HPDE6-E6E7 (cell line): ENCODE results near the gene OGFOD2.

Experiments
- DNase-seq: peaks from one replicate; pipeline ENCODE4 v3.0.0; 2011; ENCODE audit warnings: missing footprints; ENCODE audit errors: extremely low spot score

OGFOD2 gene

DNA sequence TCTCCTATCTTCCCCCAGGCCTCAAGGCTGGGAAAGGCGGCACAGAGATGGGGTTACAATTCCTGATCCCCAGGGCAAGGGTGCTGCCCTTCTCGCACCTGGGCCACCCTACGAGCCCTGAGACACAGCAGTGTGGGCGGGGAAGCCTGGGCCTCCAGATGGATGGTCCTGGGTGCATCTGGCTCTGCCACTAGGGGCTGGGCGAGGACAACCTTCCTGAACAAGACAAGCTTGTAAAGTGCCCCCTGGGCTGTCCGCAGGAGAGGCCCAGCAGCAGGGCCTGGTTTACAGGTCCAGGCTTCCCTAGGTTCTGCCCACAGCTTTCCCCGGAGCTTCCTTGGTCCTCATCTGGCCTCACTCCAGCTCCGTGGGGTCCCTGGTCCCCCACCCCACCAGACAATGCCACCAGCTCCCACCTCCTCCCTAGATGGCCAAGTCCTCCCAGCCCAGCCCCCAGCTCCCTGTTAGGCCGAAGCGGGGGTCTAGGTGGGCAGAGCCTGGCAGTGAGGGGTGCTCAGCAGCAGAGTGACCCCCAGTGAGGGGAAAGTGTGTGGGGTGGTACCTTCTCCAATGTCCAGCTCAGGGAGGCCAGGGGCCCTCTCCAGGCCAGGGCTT is 14.3 kb downstream of the OGFOD2 start:
- DNase-seq = no peak

DNA sequence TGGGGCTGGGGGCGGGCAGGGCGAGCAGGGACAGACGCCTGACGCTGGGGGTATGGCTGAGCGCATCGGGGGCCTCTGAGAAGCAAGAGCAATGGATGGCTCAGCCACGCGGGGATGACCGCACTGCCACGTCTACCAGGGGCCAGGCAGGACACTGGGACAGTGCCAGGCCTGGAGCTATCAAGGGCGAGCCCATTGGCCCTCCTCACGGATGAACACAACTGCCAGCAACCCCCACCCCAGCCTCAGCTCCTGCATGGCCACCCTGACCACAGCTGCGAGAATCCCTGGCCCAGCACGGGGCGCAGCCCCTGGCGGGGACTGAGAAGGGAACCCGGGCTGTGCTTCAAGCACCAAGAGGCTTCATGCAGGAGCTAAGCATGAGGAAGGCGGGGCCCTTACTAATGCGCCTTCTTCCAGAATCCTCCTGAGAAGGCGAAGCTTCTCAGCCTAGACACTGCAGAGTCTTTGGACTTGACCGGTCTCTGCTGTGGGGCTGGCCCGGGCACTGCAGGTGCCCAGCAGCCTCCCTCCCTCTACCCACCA is 14.9 kb downstream of the OGFOD2 start:
- no peak for DNase-seq

DNA sequence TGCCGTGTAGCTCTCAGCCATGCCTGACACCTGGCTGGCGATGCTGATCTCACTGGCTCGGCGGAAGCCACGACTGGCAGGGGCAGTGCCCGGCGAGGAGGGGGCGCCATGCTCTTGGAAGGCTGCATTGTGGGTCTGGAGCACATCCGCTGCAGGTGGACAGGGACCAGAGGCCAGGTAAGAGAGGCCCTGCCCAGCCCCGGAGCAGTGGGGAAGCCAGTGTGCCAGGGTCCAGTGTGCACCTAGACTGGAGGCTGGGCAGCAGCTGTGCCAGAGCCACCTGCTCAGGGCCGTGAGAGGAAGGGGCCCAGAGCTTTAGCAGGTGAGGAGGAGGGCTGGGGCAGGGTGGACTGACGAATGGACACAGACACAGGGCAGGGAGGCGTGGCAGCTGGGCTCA is 15.5 kb downstream of the OGFOD2 start:
- DNase-seq = no peak

DNA sequence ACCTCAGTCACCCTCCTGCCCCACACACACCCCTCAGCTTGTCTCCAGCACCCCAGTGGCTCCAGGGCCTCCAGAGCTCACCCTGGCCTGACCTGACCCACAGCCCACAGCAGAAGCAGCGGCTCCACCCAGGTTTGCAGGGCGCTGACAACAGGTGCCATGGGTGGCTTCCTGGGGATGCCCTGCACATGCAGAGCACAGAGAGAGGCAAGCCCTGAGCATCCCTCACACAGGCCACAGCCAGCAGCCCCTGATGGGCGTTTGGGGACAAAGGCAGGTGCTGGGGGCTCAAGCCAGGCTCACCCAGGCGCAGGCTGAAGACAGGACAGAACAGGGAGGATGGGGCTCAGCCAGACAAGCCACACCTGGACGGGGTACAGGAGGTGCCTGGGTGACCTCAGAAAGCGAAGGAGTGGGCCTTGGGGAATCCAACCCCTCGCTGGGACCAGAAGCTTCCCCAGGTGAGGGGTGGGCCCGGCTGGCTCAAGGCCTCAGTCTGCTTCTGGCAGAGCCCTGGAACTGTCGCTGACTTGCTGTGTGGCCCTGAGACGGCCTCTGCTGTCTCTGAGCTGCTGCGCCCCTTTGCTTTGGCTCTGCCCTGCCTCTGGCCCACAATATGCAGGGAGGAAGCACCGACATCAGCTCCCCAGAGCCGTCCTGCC is 16.0 kb downstream of the OGFOD2 start:
- DNase-seq = no peak

DNA sequence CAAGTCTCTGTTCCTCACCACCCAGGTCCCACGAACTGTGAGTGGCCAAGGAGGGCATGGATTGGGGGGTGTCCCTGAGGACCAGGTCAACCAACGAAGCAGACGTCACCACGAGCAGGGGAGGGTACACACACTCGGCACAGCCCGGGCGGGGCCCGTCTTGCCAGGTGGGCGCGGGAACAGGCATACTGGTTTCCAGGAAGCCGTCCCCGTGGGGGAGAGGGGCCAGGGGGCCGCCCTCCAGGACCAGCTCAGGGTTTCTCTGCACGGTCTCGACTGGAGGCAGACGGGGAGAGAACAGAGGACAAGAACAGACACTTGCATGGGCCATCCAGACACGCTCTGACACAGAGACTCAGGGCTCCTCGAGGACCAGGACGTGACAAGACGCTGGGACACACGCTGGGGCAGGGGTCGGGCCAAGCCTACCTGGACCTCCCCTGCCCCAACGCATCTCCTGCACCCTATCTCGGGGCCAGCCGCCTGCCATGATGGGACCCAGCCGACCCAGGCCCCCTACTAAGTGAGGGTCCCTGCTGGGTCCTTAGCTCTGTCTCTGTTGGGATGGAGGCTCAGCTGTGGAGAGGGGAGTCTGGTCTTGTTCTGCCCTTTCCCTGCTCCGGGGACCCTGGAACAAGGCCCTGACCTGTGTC is 16.7 kb downstream of the OGFOD2 start:
- DNase-seq = no peak

DNA sequence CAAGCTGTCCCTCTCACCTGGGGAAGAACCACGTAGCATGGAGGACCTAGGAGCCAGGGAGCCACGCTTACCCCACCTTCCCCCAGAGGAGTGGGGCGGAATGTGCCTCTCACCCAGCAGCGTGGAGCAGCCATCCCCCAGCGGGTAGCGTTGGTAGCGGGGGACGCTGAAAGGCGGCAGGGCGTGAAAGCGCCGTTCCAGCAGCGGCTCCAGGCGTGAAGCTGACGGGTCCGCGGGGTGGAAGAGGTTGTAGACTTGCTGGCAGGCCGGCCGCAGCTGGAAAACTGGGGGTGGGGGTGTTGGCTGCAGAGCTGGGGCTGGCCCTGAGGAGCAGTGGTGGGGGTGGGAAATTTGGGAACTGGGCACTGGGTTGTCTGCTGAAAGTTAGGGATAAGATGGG is 17.3 kb downstream of the OGFOD2 start:
- DNase-seq = no peak

DNA sequence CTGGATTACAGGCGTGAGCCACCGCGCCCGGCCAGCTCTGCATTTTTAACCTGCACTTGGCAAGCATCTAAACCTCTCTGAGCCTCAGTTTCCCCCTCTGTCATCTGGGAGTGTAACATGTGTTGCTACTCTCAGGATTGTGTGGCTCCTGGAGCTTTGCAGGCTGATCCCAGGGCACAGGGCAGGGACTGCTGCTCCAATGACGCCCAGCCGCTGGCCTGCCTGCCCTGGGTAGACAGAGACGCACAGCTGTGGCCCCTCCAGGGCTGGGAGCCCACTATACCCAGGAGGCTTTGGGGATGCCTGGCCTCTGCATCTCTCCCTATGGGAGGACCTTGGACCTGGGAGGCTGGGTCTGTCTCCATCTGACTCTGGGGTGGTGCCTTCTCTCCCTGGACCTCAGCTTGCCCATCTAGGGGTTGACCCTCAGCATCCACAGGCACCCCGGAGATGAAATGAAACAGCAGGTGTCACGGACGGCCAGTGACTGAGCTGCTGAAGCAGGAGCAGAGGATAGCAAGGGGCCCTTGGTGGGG is 19.2 kb downstream of the OGFOD2 start:
- DNase-seq = no peak

DNA sequence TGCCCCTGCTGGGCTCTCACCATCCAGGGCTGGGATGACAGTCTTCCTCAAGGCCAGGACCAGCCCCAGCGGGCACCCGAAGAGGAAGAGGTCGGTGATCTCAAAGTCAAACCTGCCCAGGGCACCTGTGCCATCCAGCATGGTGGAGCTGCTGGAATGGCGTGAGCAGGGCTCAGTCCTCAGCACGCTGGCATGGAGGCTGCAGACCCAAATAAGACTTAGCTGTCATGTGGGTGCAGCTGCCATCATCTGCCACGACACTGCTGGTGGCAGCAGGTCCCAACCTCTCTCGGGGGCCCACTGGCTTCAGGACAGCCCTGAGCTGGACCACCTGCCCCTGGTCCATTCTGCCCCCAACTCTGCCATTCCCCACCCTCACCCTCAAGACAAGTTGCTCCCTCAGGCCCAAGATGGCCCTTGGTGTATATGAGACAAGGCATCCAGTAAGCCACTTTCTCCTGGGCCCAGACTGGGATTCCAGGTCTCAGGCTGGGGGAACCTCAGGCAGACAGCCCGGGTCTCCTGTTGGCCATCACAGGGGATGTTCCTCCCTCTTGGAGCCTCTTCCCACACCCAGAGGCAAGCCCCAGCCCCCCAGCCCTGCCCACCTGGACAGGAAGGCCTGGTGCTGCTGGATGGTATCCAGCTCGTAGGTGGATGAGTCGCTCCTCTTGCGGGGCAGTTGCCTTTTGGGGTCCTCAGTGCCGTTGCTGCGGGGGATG is 19.9 kb downstream of the OGFOD2 start:
- DNase-seq = no peak

DNA sequence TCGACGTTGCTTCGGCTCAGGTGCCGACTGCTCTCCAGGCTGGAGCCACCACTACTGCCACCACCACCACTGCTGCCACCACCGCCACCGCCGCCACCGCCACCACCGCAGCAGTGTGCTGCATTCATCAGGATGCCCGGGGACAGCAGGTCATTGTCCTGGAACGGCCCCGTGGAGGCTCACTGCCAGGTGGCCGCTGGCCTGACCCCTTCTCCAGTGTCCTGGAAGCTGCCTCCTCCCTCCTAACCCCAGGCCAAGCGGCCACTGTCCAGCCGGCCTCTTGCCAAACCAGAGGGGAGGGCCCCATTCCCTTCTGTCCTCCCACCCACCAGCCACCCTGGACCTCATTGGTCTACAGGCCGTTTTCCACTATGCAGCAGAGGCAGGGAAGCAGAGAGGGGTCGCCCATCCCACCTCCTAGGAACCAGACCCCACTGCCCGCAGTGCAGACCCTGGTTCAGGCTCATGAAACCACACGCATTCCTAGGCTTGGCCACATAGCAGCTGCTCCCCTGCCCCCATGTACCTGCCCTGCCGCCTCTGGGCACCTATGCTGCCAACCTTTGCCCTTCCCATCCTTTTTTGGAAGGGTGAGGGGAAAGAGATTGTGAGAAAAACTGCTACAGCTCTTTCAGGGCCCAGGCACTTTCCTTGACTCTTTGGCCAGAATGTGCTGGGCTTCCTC is 20.6 kb downstream of the OGFOD2 start:
- DNase-seq = no peak

DNA sequence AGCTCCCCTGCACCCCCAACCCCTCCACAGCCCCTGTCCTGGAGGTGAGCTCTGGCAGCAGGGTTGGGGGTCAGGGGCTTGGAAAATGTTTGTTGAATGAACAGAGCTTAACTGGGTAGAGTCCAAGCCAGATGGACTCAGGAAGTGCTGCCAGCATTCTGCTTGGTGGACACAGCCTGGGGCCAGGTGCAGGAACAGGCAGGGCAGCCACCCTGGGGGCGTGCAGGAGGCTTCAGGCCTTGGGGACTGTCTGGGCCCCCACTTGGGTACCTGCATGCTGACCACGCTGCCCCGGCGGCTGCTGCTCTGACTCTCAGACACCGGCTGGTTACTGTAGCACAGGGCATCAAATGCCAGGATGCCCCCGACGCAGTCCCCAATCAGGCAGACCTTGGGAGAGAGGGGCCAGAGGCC is 21.2 kb downstream of the OGFOD2 start:
- DNase-seq = no peak

DNA sequence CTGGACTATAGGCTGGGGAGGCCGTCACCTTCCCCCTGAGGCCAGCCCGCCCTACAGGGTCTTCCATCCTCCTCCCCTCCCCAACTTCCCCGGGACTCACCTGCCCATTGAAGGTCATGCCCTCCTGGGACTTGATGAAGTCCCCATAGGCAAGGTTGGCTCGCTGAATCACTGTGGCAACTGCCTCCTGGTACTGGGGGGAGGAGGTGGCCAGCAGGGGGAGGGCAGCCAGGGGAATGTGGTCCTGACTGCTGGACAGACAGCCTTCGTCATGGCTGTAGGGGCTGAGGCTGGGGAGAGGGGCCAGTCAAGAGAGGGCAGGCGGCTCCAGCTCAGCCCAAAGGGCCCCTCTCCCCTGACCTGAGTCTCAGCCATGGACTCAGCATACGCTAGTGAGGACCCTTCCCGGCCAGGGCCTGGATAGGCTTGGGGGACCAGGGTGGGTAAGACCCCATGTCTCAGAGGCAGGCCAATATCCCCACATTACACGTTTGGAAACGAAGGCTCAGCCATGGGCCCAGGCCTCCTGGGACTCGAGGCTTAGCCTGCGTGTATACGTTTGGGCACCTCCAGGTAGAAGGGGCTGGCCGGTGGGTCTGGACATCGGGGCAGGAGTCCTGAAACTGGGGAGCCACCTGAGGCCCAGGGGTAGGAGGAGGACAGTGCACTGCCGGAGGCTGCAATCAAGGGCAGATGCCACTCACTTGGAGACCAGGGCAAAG is 21.7 kb downstream of the OGFOD2 start:
- no peak for DNase-seq

DNA sequence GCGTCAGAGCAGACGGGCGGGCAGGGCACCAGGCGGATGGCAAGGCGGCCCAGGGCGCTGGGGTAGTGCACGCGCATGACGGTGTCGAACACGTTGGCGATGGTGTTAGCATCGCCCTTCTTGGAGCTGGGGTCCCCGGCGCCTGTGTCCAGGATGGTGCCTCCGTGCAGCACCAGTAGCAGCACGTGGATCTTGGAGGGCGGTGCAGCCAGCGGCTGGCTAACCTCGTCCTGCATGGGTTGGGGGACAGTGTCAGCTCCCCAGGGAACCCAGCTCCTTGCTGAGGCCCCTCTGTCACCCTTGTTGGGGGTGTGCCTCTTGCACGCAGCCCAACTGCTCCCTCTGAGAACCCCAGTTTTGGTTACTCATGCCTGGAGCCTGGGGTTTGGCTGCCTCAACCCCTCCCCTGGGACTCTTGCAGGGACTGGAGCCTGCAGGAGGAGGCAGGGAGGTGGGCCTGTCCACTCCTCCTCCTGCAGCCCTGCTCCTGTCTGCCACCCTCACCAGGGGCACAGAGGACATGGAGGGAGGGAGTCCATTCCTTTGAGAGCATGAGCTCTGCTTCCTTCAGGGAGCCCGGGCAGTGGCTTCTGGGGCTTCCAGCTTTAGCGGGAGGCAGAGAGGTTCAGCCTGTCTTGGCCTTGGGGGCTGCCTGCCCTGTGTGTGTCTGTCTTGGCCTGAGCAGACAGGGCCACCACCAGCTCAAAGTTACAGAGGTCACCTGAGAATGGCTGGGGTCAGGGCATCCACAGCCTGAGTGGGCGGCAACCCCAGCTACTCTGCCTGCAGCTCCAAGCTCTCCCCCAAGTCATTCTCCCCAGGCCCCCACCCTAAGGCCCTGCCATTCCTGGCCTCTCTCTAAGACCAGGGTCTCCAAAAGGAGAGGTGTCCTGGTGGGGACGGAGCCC is 22.6 kb downstream of the OGFOD2 start:
- DNase-seq = no peak

DNA sequence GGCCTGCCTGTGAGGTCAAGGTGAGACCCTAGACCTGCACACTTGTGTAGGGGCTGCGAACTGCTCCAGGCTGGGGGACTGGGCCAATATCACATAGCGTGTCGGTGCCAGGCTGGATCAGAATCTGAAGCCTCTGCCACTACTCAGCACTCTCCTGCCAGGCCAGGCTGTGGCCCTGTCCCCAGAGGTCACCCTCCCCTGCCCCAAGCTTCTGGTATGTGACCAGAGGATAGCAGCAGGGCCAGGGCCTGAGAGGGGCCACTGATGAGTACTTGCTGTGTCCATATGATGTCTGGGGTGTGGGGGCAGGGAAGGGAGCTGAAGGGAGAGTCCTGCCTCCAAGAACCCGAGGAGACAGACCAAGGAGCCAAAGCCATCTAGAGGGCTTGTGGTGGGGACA is 23.3 kb downstream of the OGFOD2 start:
- DNase-seq = no peak

DNA sequence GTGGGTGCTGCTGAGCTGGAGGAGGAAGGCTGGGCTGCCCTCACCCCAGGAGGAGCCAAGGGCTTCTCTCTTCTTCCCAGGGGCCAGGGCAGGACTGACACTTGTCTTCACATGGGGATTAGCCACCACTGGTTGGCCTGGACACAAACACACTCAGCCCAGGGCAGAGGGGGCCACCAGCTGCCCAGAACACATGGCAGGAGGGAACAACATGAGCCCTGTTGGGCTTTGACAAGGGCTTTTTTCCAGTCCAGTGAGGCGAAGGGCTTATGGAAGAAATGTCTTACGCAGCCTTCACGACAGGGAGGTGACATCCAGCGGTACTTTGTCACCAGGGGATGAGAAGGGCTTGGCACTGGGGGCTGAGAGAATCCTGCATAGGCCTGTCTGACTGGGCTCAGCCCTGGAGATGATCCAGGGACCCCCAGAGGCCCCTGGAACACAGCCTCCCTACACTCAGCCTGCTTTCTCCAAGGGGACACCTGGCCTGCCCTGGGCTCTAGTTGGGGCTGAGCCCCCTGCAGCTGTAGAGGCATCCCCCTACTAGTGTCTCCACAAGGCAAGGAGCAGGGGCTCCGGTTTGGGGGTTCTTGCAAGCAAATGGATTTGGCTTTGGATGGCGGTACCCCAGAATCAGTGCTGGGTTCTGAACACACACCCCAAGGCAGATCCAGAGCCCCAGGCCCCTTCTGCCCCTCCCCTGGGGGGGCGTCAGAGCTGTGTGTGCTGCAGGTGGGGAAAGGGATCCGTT is 24.3 kb downstream of the OGFOD2 start:
- no peak for DNase-seq

DNA sequence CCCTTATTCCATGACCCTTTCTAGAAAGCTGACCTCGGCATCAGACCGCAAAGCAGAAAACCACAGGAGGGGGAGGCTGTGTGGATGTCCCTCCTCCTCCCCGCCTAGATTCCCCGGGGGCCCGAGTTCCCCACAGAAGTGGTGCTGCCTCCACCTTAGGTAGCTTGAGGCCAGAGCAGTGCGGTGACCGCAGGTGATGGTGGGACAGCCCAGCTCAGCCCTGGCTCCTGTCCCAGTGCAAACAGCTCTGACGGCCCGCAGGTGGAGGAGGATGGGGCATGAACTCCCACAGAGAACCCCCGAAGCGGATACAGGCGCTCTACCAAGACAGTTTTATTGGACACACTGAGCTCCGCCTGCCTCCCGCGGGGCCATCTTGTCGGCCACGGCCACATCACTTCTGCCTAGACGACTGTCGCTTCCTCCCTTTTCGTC is 25.0 kb downstream of the OGFOD2 start:
- no peak for DNase-seq

DNA sequence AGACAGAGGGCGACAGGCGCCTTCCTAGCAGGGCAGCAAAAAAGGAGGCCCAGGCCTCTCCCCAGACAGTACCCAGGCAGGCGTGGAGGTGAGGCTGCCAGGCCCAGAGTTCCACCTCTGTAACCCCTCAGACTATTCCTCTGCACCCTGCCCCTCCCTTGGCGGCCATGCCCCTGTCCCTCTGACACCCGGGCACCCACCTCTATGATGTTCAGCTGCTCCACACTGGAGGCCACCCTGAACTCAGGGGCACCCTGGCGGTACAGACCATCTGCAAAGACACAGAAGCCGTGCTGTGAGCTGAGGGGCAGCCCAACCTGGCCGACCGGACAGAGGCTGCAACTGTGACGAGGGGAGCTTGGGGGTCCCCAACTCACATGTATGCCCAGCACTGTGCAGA is 25.5 kb downstream of the OGFOD2 start:
- no peak for DNase-seq

DNA sequence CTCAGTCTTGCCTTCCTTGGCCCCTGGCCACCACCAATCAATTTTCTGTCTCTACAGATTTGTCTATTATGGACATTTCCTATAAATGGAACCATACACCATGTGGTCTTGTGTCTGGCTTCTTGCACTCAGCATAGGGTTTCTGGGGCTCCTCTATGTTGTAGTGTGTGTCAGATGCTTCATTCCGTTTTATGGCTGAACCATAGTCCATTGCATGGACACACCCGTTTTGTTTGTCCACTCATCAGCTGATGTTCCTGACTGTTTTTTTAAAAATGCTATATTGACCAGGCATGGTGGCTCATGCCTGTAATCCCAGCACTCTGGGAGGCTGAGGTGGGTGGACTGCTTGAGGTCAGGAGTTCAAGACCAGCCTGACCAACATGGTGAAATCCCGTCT is 26.4 kb downstream of the OGFOD2 start:
- DNase-seq = no peak

DNA sequence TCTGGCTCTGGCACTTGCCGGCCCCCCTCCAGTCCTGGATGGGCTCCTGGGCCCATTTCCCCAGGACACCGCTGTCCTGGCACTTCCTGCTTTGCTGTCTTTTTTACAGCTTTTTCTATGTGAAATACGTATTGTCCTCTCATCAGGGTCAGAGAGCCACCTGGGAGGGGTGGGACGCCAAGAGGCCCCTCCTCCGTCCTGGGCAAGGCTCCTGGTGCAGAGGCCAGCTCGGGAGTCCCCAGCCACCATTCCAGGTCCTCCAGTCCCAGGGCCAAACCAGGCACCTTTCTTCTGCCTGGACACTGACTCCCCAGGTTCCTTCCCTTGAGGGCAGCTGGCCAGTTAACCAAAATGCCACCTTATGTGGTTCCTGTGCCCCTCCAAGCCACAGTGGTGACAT is 28.2 kb downstream of the OGFOD2 start:
- no peak for DNase-seq

DNA sequence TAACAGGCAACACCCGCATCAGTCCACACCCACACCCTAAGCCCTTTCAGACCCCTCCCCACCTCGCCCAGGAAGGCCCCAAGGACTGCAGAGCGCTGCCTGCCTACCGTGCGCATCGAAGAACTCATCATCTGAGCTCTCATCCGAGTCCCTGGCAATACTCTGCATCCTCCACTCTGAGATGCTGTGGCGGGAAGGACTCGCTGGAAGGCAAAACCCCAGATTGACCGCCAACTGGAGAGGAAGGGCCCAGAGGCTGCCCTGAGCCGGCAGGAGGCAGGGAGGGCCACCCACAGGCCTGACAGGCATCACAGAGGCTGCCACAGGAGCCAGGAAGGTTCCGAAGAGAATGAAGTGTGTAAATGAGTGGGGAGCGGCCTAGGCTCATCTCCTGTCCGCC is 29.2 kb downstream of the OGFOD2 start:
- no peak for DNase-seq
